Testis (tissue), 2 donors: ENCODE data around the gene ADAMTS15.

Experiments
- CTCF ChIP-seq, 3 experiments: fragments of 450-650 bp in 2 of 3; fragments of 200-600 bp in 1 of 3; sonication (generic) in 1 of 3; IDR thresholded peaks; one replicate each; pipeline ENCODE4 v1.5.1; 2016 to 2019; ENCODE audit warnings: antibody characterized with exemption in 3 of 3, mild to moderate bottlenecking in 2 of 3, moderate library complexity in 1 of 3
- POLR2A ChIP-seq: fragments of 450-650 bp; IDR thresholded peaks from one replicate; pipeline ENCODE4 v1.6.1; 2017; ENCODE audit warnings: antibody characterized with exemption, mild to moderate bottlenecking, moderate library complexity

- TF ChIP-seq CTCF (IDR thresholded peaks at IDR 0.05), result no peak
- no peak for TF ChIP-seq POLR2A
These were observed 32.5 kb upstream of the ADAMTS15 start for GRCh38 chr11:130415731-130416529.
